ENCODE data around the gene NES. TPM values are rescaled to one million over a fixed set of nuclear protein-coding genes. Genes with fewer than 3 reads are reported as not detected.
A peak's percentile ranks its signal among the peaks of the same experiment; 100 is the strongest.

Gene NES
- total RNA-seq, 1 donor from 2014 or later, result 494 TPM

GRCh38 chr1:156625436-156626078 lies 51.6 kb downstream of the NES start:
- H3K27ac ChIP-seq (ENCODE audit: low read depth, low read length), result no peak overlapping the region
- no peaks in the 10 kb centered on the region for H3K9me3 ChIP-seq (ENCODE audit: control insufficient read depth in 3 of 3, low read length in 3 of 3)
- H3K36me3 ChIP-seq (ENCODE audit: control insufficient read depth in 3 of 3, insufficient read depth in 3 of 3, low read length in 3 of 3), result no peaks in the 10 kb centered on the region
- peak overlapping the region in 1 of 3 donors; percentile 33 for H3K9ac ChIP-seq (ENCODE audit: low read depth in 1 of 3, low read length in 3 of 3)
- peaks cover 16 to 20% (median 18%) of the 10 kb centered on the region in 3 donors for H3K4me1 ChIP-seq (ENCODE audit: control insufficient read depth in 3 of 3, insufficient read depth in 3 of 3, low read length in 3 of 3)
- H3K4me3 ChIP-seq (ENCODE audit: low read length in 3 of 3), result peak overlapping the region in 2 of 3 donors; percentile 34 to 64
- peaks cover 43 to 46% (median 44%) of the 10 kb centered on the region in 3 donors for H3K27me3 ChIP-seq (ENCODE audit: control insufficient read depth in 3 of 3, insufficient read depth in 3 of 3, low read length in 3 of 3)

DNA sequence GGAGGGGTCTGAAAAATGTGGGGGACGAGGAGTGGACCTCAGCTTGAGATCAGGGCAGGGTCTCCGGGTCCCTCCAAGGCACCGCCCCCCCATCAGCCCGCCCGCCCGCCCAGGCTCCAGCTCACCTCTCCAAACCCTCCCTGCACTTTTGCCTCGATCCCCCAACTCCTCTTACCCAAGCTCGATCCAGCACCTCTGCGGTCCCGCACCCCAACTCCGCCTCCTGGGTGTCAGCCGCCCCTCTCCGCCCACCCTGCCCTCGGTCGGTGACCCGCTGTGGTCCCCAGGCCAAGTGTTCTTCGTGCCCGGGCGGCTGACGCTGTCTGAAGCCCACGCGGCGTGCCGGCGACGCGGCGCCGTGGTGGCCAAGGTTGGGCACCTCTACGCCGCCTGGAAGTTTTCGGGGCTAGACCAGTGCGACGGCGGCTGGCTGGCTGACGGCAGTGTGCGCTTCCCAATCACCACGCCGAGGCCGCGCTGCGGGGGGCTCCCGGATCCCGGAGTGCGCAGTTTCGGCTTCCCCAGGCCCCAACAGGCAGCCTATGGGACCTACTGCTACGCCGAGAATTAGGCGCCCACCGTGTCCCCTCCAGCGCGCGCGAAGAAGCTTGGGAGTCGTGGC lies 52.3 kb downstream of the NES start:
- Histone ChIP-seq H3K9me3 (ENCODE audit: control insufficient read depth in 3 of 3, low read length in 3 of 3) (no peaks in the 10 kb centered on the region), H3K4me1 (ENCODE audit: control insufficient read depth in 3 of 3, insufficient read depth in 3 of 3, low read length in 3 of 3) (peaks cover 16 to 20% (median 18%) of the 10 kb centered on the region in 3 donors), H3K27me3 (ENCODE audit: control insufficient read depth in 3 of 3, insufficient read depth in 3 of 3, low read length in 3 of 3) (peaks cover 43 to 48% (median 46%) of the 10 kb centered on the region in 3 donors), H3K4me3 (ENCODE audit: low read length in 3 of 3) (peak overlapping the region in 2 of 3 donors; percentile 56 to 59), H3K27ac (ENCODE audit: low read depth, low read length) (no peak overlapping the region), H3K36me3 (ENCODE audit: control insufficient read depth in 3 of 3, insufficient read depth in 3 of 3, low read length in 3 of 3) (no peaks in the 10 kb centered on the region), H3K9ac (ENCODE audit: low read depth in 1 of 3, low read length in 3 of 3) (peak overlapping the region in 2 of 3 donors; percentile 11 to 33)

- Histone ChIP-seq H3K9ac (ENCODE audit: low read depth in 1 of 3, low read length in 3 of 3) (peak overlapping the region in 2 of 3 donors; percentile 11 to 33), H3K27ac (ENCODE audit: low read depth, low read length) (no peak overlapping the region), H3K27me3 (ENCODE audit: control insufficient read depth in 3 of 3, insufficient read depth in 3 of 3, low read length in 3 of 3) (peaks cover 43 to 55% (median 53%) of the 10 kb centered on the region in 3 donors), H3K4me3 (ENCODE audit: low read length in 3 of 3) (peak overlapping the region in 2 of 3 donors; percentile 56 to 59), H3K4me1 (ENCODE audit: control insufficient read depth in 3 of 3, insufficient read depth in 3 of 3, low read length in 3 of 3) (peaks cover 16 to 20% (median 18%) of the 10 kb centered on the region in 3 donors), H3K36me3 (ENCODE audit: control insufficient read depth in 3 of 3, insufficient read depth in 3 of 3, low read length in 3 of 3) (no peaks in the 10 kb centered on the region), H3K9me3 (ENCODE audit: control insufficient read depth in 3 of 3, low read length in 3 of 3) (no peaks in the 10 kb centered on the region)
These were observed 53.0 kb downstream of the NES start for GRCh38 chr1:156623946-156624813.

GRCh38 chr1:156622581-156623297 lies 54.5 kb downstream of the NES start:
- Histone ChIP-seq H3K4me3 (ENCODE audit: low read length in 3 of 3) (no peak overlapping the region), H3K27me3 (ENCODE audit: control insufficient read depth in 3 of 3, insufficient read depth in 3 of 3, low read length in 3 of 3) (peaks cover 47 to 58% (median 54%) of the 10 kb centered on the region in 3 donors), H3K4me1 (ENCODE audit: control insufficient read depth in 3 of 3, insufficient read depth in 3 of 3, low read length in 3 of 3) (peaks cover 16 to 20% (median 18%) of the 10 kb centered on the region in 3 donors), H3K36me3 (ENCODE audit: control insufficient read depth in 3 of 3, insufficient read depth in 3 of 3, low read length in 3 of 3) (no peaks in the 10 kb centered on the region), H3K9ac (ENCODE audit: low read depth in 1 of 3, low read length in 3 of 3) (no peak overlapping the region), H3K9me3 (ENCODE audit: control insufficient read depth in 3 of 3, low read length in 3 of 3) (no peaks in the 10 kb centered on the region), H3K27ac (ENCODE audit: low read depth, low read length) (no peak overlapping the region)

DNA sequence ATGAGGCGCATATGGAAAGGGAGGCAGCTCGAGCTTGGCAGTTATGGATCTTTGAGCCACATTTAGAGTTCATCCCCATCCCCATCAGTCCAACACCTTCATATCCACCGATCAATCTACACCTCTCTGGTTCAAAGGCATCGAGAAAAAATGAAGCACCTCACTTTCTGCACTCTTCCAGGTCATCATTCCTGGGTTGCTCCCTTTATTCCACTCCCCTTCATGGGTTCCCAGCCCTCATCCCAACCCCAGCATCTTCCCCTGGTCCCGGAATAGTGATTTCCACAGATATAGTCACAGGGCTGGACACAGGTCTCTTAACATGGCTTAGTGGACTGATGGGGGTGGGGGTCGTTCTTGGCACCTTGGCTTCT lies 57.6 kb downstream of the NES start:
- no peaks in the 10 kb centered on the region for H3K36me3 ChIP-seq (ENCODE audit: control insufficient read depth in 3 of 3, insufficient read depth in 3 of 3, low read length in 3 of 3)
- no peak overlapping the region for H3K9ac ChIP-seq (ENCODE audit: low read depth in 1 of 3, low read length in 3 of 3)
- H3K4me3 ChIP-seq (ENCODE audit: low read length in 3 of 3), result no peak overlapping the region
- H3K9me3 ChIP-seq (ENCODE audit: control insufficient read depth in 3 of 3, low read length in 3 of 3), result no peaks in the 10 kb centered on the region
- H3K27me3 ChIP-seq (ENCODE audit: control insufficient read depth in 3 of 3, insufficient read depth in 3 of 3, low read length in 3 of 3), result peaks cover 27 to 40% (median 39%) of the 10 kb centered on the region in 3 donors
- H3K27ac ChIP-seq (ENCODE audit: low read depth, low read length), result no peak overlapping the region
- H3K4me1 ChIP-seq (ENCODE audit: control insufficient read depth in 3 of 3, insufficient read depth in 3 of 3, low read length in 3 of 3), result peaks cover 7 to 12% (median 12%) of the 10 kb centered on the region in 3 donors

DNA sequence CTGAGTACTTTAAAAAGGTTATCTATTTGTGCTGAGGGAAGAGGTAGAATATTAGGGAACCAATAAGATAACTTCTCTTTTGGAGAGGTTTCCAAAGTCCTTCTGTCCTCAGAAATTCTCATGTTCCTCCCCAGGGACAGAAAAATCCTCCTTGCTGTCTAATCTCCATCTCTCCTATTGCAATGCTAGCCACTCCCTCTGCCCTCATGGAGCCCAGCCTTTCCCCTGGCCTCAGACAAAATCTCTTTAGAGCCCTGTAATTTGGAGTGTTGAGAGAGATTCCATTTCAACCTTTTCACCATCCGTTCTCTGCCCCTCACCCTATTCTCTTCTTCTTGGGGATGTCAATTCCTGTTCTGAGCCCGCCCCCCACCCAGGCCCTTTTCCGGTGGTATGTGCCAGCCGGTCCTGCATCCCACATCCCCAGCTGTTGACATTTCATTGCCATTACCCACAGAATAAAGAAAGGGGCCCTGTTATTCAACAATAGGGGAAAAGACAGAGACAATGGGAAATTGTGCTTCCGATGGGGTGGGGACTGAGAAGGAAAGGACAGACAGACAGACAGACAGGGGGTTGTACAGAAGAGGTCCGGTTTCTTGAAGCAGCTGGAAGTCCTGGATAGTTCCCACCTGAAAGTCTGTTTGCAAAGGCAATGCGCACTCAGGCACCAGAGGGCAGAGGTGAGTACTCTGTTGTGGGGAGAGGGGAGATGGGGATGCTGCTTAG lies 58.2 kb downstream of the NES start, which contains the start of gene HAPLN2:
TSS of gene HAPLN2 (plus strand) at position 563 of the 729 bp plus-strand sequence. CDS start 4,076 bp downstream, outside the sequence.
- Histone ChIP-seq H3K4me3 (ENCODE audit: low read length in 3 of 3) (no peak within 1 kb of the TSS), H3K27me3 (ENCODE audit: control insufficient read depth in 3 of 3, insufficient read depth in 3 of 3, low read length in 3 of 3) (peaks cover 21 to 35% (median 34%) of the 10 kb centered on the region in 3 donors), H3K36me3 (ENCODE audit: control insufficient read depth in 3 of 3, insufficient read depth in 3 of 3, low read length in 3 of 3) (no peaks in the 10 kb centered on the region), H3K9me3 (ENCODE audit: control insufficient read depth in 3 of 3, low read length in 3 of 3) (no peaks in the 10 kb centered on the region), H3K4me1 (ENCODE audit: control insufficient read depth in 3 of 3, insufficient read depth in 3 of 3, low read length in 3 of 3) (peaks cover 3 to 7% (median 6%) of the 10 kb centered on the region in 3 donors), H3K27ac (ENCODE audit: low read depth, low read length) (no peak within 1 kb of the TSS), H3K9ac (ENCODE audit: low read depth in 1 of 3, low read length in 3 of 3) (no peak within 1 kb of the TSS)

Other genes starting within 250 kb of the NES start
- 7.8 TPM for gene MEF2D, start 176.6 kb downstream of the NES start, total RNA-seq
- gene IQGAP3, start 104.8 kb downstream of the NES start, total RNA-seq, result 3.7 TPM
- gene TTC24, start 97.7 kb downstream of the NES start, total RNA-seq, result not detected
- gene NAXE, start 85.6 kb downstream of the NES start, total RNA-seq, result 27.1 TPM
- 10.4 TPM for gene GPATCH4, start 75.9 kb downstream of the NES start, total RNA-seq
- 0.52 TPM for gene HAPLN2, start 58.0 kb downstream of the NES start, total RNA-seq
- under 0.01 TPM for gene BCAN, start 35.3 kb downstream of the NES start, total RNA-seq
- 57.4 TPM for gene CRABP2, start 28.2 kb upstream of the NES start, total RNA-seq
- gene METTL25B, start 51.1 kb upstream of the NES start, total RNA-seq, result 4.2 TPM
- gene ISG20L2, start 51.4 kb upstream of the NES start, total RNA-seq, result 5.2 TPM
- 36.5 TPM for gene MRPL24, start 63.7 kb upstream of the NES start, total RNA-seq
- 61.6 TPM for gene HDGF, start 74.3 kb upstream of the NES start, total RNA-seq
- gene PRCC, start 90.1 kb upstream of the NES start, total RNA-seq, result 9.9 TPM
- gene SH2D2A, start 139.4 kb upstream of the NES start, total RNA-seq, result not detected
- gene INSRR, start 181.7 kb upstream of the NES start, total RNA-seq, result 0.52 TPM
- 0.52 TPM for gene NTRK1, start 183.5 kb upstream of the NES start, total RNA-seq
- gene PEAR1, start 216.3 kb upstream of the NES start, total RNA-seq, result 4.7 TPM
- gene LRRC71, start 243.2 kb upstream of the NES start, total RNA-seq, result not detected

Measured in skeletal muscle tissue (tissue), 4 donors.